Neural progenitor cell (in vitro differentiated cells): ENCODE measurements around the gene HHAT. TPM values are rescaled to one million over a fixed set of nuclear protein-coding genes. Genes with fewer than 3 reads are reported as not detected.

ENCODE experiments used
- DNase-seq: peaks from one replicate; pipeline ENCODE4 v3.0.0-alpha.2; 2016; ENCODE audit warnings: low spot score
- H2AFZ ChIP-seq: fragments of 200-600 bp; sonication (generic); replicated peaks from 2 replicates; pipeline ENCODE4 v1.6.1; 2016; ENCODE audit warnings: antibody characterized with exemption
- H3F3A ChIP-seq: fragments of 200-600 bp; sonication (generic); 2 replicates; pipeline ENCODE4 v1.6.1; 2016; ENCODE audit warnings: antibody characterized with exemption, low read depth
- H3K27ac ChIP-seq: fragments of 200-600 bp; sonication (generic); 2 replicates; pipeline ENCODE4 v1.5.1; 2016; ENCODE audit warnings: mild to moderate bottlenecking
- H3K27me3 ChIP-seq: fragments of 200-600 bp; sonication (generic); 2 replicates; pipeline ENCODE4 v1.6.1; 2016; ENCODE audit warnings: mild to moderate bottlenecking, moderate library complexity
- H3K36me3 ChIP-seq: fragments of 200-600 bp; sonication (generic); 2 replicates; pipeline ENCODE4 v1.5.1; 2016
- H3K4me1 ChIP-seq: fragments of 200-600 bp; sonication (generic); 2 replicates; pipeline ENCODE4 v1.6.1; 2016; ENCODE audit warnings: mixed run types
- H3K4me2 ChIP-seq: fragments of 200-600 bp; sonication (generic); 2 replicates; pipeline ENCODE4 v1.6.1; 2016
- H3K4me3 ChIP-seq: fragments of 200-600 bp; sonication (generic); 2 replicates; pipeline ENCODE4 v1.5.1; 2016
- H3K79me2 ChIP-seq: fragments of 200-600 bp; sonication (generic); 2 replicates; pipeline ENCODE4 v1.6.1; 2016; ENCODE audit warnings: low read depth
- H3K9ac ChIP-seq: fragments of 200-600 bp; sonication (generic); 2 replicates; pipeline ENCODE4 v1.6.1; 2016
- H3K9me3 ChIP-seq: fragments of 200-600 bp; sonication (generic); 2 replicates; pipeline ENCODE4 v1.5.1; 2016; ENCODE audit warnings: low read depth
- H4K20me1 ChIP-seq: fragments of 200-600 bp; sonication (generic); 2 replicates; pipeline ENCODE4 v1.6.1; 2016; ENCODE audit warnings: low read depth
- H3K27ac Mint-ChIP-seq: 3 replicates; pipeline ENCODE4 v1.8.0; 2021; ENCODE audit warnings: mixed read lengths
- H3K27me3 Mint-ChIP-seq: 2 replicates; pipeline ENCODE4 v1.8.0; 2022; ENCODE audit warnings: low read depth, mild to moderate bottlenecking, inconsistent platforms, moderate library complexity, mixed read lengths; ENCODE audit not compliant: insufficient read depth
- H3K36me3 Mint-ChIP-seq: 3 replicates; pipeline ENCODE4 v1.8.0; 2021; ENCODE audit warnings: mixed read lengths
- H3K4me1 Mint-ChIP-seq: 3 replicates; pipeline ENCODE4 v1.8.0; 2021; ENCODE audit warnings: mixed read lengths
- H3K4me3 Mint-ChIP-seq: 3 replicates; pipeline ENCODE4 v1.8.0; 2021; ENCODE audit warnings: mild to moderate bottlenecking, moderate library complexity, mixed read lengths
- H3K9me3 Mint-ChIP-seq: 3 replicates; pipeline ENCODE4 v1.8.0; 2020; ENCODE audit warnings: mixed read lengths
- EZH2 ChIP-seq: fragments of 200-600 bp; sonication (generic); IDR thresholded peaks from 2 replicates; pipeline ENCODE4 v1.6.1; 2017; ENCODE audit warnings: antibody characterized with exemption, mild to moderate bottlenecking, moderate library complexity
- EZH2phosphoT487 ChIP-seq: fragments of 200-600 bp; sonication (generic); IDR thresholded peaks from 2 replicates; pipeline ENCODE4 v1.6.1; 2017; ENCODE audit warnings: antibody characterized with exemption
- total RNA-seq: library from RNA; depleted of rRNA; stranded (reverse); fragments of >200 nt; gene quantifications from 2 replicates; pipeline ENCODE4 v1.2.3, GENCODE V29; 2015; ENCODE audit warnings: low replicate concordance
- TF ChIP-seq, protein P1 (sequence below): fragments of 200-600 bp; sonication (generic); IDR thresholded peaks from 2 replicates; pipeline ENCODE4 v1.5.1; 2017; ENCODE audit warnings: antibody characterized with exemption, mild to moderate bottlenecking

The HHAT gene
- total RNA-seq, 1 donor from 2014 or later: 10.3 TPM

DNA sequence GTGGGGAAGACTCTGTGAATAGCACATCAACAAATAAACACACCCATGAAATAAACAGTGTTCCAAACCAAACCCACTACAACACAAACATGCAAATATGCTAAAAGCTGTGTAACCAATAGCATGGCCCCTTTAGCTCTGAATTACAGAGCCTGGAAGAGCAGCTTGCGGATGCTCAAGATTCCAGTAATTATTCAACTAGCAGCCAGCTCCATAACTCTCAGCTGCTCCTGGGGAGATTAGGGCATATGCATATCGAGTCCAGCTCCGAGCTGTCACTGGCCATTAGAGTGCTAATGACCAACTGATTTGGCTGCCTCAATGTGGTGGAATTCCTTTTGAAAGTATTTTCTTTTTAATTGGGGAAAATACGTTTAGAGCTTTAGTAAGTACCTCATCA lies 207.1 kb downstream of the HHAT start:
- no peak overlapping the region for H2AFZ ChIP-seq
- no peaks in the 10 kb centered on the region for H3K9me3 ChIP-seq
- peaks cover 22% of the 10 kb centered on the region for H3K4me1 ChIP-seq
- Mint-ChIP-seq H3K9me3 (no peaks in the 10 kb centered on the region), H3K4me3 (no peak overlapping the region), H3K27me3 (peaks cover 6% of the 10 kb centered on the region), H3K27ac (no peak overlapping the region), H3K36me3 (no peaks in the 10 kb centered on the region), H3K4me1 (peaks cover 29% of the 10 kb centered on the region)
- no peaks in the 10 kb centered on the region for H3K36me3 ChIP-seq
- no peaks in the 10 kb centered on the region for H4K20me1 ChIP-seq
- peak overlapping the region; percentile 51 for H3K4me2 ChIP-seq
- TF ChIP-seq, protein P1, sequence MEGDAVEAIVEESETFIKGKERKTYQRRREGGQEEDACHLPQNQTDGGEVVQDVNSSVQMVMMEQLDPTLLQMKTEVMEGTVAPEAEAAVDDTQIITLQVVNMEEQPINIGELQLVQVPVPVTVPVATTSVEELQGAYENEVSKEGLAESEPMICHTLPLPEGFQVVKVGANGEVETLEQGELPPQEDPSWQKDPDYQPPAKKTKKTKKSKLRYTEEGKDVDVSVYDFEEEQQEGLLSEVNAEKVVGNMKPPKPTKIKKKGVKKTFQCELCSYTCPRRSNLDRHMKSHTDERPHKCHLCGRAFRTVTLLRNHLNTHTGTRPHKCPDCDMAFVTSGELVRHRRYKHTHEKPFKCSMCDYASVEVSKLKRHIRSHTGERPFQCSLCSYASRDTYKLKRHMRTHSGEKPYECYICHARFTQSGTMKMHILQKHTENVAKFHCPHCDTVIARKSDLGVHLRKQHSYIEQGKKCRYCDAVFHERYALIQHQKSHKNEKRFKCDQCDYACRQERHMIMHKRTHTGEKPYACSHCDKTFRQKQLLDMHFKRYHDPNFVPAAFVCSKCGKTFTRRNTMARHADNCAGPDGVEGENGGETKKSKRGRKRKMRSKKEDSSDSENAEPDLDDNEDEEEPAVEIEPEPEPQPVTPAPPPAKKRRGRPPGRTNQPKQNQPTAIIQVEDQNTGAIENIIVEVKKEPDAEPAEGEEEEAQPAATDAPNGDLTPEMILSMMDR: no peak
- no peak for TF ChIP-seq EZH2phosphoT487
- TF ChIP-seq EZH2: no peak
- H3K4me3 ChIP-seq: no peak overlapping the region
- H3F3A ChIP-seq: peaks cover 14% of the 10 kb centered on the region
- no peak overlapping the region for H3K9ac ChIP-seq
- DNase-seq: peak; percentile 28
- H3K79me2 ChIP-seq: no peaks in the 10 kb centered on the region
- no peak overlapping the region for H3K27ac ChIP-seq
- H3K27me3 ChIP-seq: no peaks in the 10 kb centered on the region

DNA sequence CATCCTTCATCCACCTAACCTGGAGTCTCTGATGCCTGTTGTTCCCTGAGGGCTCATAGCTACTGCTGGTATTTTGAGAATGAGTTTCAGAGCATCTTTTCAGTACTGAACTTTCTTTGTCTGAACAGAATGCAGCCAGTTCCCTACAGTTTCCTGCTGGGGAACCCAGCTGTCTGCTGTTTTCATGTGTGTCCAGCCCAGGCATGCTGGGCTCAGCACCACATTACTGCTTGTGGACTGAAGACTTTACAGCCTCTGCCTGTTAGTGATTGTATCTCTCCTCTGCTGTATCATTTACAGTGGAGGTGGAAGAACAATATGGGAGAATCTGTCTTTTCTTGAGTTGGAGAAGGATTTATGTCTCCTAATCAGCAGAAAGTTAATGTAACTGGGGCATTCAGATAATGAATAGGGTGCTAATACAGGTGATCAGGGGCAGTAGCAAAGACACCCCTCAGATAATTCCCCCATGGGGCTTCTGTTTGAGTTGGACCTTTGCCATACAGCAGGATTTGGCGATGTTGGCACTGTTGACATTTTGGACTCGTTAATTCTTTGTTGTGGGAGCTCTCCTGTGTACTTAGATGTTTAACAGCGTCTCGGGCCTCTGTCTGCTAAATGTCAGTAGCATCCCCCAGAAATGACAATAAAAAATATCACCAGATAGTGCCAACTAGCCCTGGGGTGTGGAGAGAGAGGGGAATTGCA lies 207.7 kb downstream of the HHAT start:
- no peaks in the 10 kb centered on the region for H3K9me3 ChIP-seq
- H3K27me3 Mint-ChIP-seq: peaks cover 6% of the 10 kb centered on the region
- H3K4me3 ChIP-seq: no peak overlapping the region
- peaks cover 22% of the 10 kb centered on the region for H3K4me1 ChIP-seq
- no peaks in the 10 kb centered on the region for H4K20me1 ChIP-seq
- H3K79me2 ChIP-seq: no peaks in the 10 kb centered on the region
- no peak overlapping the region for H2AFZ ChIP-seq
- H3K9me3 Mint-ChIP-seq: no peaks in the 10 kb centered on the region
- H3K4me1 Mint-ChIP-seq: peaks cover 29% of the 10 kb centered on the region
- TF ChIP-seq, protein P1: no peak
- TF ChIP-seq EZH2: no peak
- TF ChIP-seq EZH2phosphoT487: no peak
- H3K27ac ChIP-seq: peak overlapping the region; percentile 58
- DNase-seq: peak; percentile 59
- no peaks in the 10 kb centered on the region for H3K36me3 ChIP-seq
- H3K4me2 ChIP-seq: peak overlapping the region; percentile 51
- no peak overlapping the region for H3K9ac ChIP-seq
- peaks cover 14% of the 10 kb centered on the region for H3F3A ChIP-seq
- H3K27me3 ChIP-seq: no peaks in the 10 kb centered on the region
- no peak overlapping the region for H3K4me3 Mint-ChIP-seq
- no peak overlapping the region for H3K27ac Mint-ChIP-seq
- H3K36me3 Mint-ChIP-seq: no peaks in the 10 kb centered on the region

DNA sequence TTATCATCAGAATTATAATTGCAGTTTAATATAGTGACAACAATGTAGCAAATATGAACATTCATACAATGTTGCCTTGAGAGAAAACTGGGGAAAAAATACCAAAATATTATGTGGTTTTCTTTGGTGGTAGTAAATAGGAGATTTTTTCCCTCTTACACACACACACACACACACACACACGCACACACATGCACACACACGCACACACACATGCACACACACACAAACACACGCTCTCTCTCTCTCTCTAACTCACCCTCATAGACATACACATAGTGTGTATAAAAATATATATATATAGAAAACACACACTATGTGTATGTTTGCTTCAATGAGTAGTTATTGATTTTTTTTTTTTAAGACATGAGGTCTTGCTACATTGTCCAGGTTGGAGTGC lies 211.6 kb downstream of the HHAT start:
- DNase-seq: no peak
- H3K9me3 Mint-ChIP-seq: no peaks in the 10 kb centered on the region
- TF ChIP-seq, protein P1: no peak
- TF ChIP-seq EZH2: no peak
- TF ChIP-seq EZH2phosphoT487: no peak

More for the DNA sequence above, 211.6 kb downstream of the HHAT start:
- Histone ChIP-seq H3K4me2 (no peak overlapping the region), H3K9me3 (no peaks in the 10 kb centered on the region), H3K4me3 (no peak overlapping the region), H3K79me2 (no peaks in the 10 kb centered on the region), H4K20me1 (no peaks in the 10 kb centered on the region), H3K9ac (no peak overlapping the region), H2AFZ (no peak overlapping the region), H3F3A (peaks cover 14% of the 10 kb centered on the region), H3K27ac (no peak overlapping the region), H3K27me3 (no peaks in the 10 kb centered on the region), H3K36me3 (no peaks in the 10 kb centered on the region), H3K4me1 (peaks cover 18% of the 10 kb centered on the region)
- Mint-ChIP-seq H3K4me1 (peaks cover 30% of the 10 kb centered on the region), H3K27me3 (peaks cover 6% of the 10 kb centered on the region), H3K27ac (no peak overlapping the region), H3K36me3 (no peaks in the 10 kb centered on the region), H3K4me3 (no peak overlapping the region)
